Suppressor macrophage treated with lipopolysaccharide for 4 hours (primary cell): ENCODE data around the gene SCAI.
"Not testable (repeated sequence)": the region's sequence is repeated elsewhere in the genome, so short reads cannot be mapped to it uniquely, and the experiment has no call there.

Experiments used
- DNase-seq: peaks from one replicate; pipeline ENCODE4 v3.0.0-alpha.2; 2020

The SCAI gene

DNA sequence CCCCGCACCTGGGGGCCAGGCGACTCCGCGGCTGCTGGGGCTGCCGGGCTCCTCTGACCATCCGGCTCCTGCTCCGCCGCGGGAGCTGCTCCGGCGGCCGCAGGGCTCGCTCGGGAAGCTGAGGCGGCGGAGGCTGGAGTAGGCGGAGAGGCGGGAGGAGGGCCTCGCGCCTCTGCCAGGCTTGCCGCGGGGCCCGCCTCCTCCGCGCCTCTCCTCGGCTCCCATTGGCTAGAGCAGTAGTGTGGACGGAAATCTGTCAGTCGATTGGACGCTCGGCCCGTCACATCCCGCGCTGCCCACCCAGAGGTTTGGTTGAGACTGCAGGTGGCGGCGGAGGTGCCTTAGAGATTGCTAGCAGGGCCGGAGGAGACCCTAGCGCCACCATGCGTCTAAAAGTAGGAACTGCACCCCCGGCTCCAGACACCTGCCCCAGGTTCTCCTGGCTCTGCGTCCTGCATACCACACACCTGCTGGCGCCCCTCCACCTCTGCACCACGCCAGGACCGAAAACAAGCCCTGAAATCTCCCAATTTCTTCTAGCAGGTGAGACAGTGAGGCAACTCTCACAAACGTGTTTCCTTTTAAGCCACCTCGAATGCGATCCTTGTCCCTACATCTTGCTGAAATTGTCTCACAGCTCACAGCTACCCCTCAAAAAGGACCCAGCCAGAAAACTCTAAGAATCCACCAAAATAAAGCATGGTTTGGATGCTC is at the start of gene SCAI:
Gene SCAI, minus strand, starts transcription at position 152 of the 714 bp plus-strand sequence. Its CDS starts 91 bp downstream, at position 61.
- DNase-seq = peak; percentile 99

DNA sequence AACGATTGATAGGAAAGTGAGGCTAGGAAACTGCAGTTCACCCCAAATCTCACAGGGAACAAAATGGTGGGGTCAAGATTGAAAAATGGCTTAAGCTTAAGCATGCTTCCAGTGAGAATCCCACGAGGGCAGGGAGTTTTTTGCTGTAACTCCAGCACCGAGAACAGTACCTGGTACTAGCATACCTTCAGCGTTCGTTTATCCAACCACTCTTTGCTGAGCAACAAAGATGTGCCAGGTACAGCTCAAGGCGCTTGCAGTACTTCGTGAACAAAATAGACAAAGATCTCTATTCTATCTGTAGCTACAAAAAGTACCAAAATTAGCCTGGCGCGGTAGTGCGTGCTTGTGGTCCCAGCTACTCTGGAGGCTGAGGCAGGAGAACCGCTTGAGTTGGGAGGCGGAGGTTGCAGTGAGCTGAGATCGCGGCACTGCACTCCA is 47.1 kb upstream of the SCAI start:
- DNase-seq = no peak

GRCh38 chr9:125189361-125190289 is 46.3 kb upstream of the SCAI start, which contains the start of gene PPP6C:
TSS of gene PPP6C (minus strand) at chr9:125189803. CDS start at chr9:125189718, 85 bp downstream.
- peak; percentile 99 for DNase-seq

GRCh38 chr9:125189011-125189360 is 45.7 kb upstream of the SCAI start:
- peak; percentile 28 for DNase-seq

GRCh38 chr9:125183561-125183960 is 40.2 kb upstream of the SCAI start:
- no peak for DNase-seq

DNA sequence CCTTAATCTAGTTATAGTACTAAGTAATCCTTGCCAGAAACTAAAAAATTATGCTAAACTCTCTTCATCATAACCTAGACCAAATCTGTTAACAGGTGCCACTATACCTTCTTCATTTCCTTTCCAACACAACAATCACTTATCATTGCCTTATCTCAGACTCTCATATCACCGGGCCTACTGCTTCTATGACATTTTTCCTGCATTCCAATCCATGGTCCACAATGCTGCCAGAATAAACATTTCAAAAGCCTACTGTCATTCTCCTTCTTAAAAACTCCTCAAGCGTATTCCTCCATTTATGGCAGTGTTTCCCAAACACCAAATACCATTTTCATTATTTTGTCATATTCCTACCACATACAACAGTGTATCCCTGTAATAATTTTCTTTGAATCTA is 39.7 kb upstream of the SCAI start:
- no peak for DNase-seq

DNA sequence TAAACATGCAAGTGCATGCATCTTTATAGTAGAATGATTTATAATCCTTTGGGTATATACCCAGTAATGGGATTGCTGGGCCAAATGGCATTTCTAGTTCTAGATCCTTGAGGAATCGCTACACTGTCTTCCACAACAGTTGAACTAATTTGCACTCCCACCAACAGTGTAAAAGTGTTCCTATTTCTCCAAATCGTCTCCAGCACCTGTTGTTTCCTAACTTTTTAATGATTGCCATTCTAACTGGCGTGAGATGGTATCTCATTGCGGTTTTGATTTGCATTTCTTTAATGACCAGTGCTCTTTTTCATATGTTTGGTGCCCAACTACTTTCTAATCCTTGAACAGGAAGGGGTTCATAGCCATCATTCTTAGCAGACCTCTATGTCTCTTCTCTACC is 38.4 kb upstream of the SCAI start:
- DNase-seq = not testable (repeated sequence)

DNA sequence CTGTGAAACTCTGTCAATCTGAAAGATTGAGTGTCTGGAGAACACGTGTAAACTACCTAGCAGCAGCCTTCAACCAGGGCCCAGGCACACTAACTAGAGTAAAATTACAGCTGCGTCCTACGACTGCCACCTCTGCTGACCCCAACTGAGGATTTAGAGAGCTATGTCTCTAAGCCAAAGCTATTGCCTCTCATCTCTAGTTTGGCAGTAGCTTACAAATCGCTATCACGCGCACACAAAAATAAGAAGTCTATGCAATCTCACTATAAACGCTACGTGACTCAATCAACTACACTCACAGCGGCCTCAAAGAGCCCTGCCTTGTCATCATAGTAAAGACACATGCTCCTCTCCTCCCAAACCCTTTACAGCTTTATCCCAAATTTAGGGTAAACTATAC is 37.5 kb upstream of the SCAI start:
- no peak for DNase-seq

DNA sequence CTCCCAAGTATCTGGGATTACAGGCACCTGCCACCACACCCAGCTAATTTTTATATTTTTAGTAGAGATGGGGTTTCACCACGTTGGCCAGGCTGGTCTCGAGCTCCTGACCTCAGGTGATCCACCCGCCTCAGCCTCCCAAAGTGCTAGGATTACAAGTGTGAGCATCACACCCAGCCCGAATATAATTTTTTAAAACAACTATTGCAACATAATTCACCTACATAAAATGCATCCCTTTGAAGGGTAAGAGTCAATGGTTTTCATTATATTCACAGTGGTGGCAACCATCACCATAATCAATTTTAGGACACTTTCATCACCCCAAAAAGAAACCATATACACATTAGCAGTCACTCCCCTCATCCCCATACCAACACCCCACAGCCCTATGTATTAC is 36.4 kb upstream of the SCAI start:
- DNase-seq = not testable (repeated sequence)

DNA sequence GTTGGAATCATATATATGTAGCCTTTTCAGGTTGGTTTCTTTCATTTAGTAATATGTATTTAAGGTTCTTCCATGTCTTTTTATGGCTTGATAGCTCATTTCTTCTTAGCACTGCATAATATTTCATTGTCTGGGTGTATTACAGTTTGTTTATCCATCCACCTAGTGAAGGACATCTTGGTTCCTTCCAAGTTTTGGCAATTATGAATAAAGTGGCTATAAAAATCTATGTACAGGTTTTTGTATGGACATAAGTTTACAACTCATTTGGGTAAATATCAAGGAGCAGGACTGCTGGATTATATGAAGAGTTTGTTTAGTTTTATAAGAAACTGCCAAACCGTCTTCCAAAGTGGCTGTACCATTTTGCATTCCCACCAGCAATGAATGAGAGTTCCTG is 34.6 kb upstream of the SCAI start:
- no peak for DNase-seq

DNA sequence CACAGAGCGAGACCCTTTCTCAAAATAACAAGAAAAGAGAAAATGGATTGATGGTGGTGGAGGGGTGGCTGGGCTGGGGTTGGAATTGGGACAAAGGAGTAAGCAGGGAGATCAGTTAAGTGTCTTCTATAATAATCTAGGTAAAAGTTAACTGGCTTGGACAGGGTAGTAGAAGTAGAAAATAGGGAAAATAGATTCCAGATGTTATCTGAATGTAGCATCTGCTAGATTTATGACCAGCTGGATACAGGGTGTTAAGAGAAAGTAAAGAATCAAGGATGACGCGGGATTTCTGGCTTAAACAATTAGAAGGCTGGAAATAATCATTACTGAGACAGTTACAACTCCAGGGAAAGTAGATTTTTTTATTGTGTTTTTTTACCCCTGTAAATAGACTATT is 33.3 kb upstream of the SCAI start:
- no peak for DNase-seq

GRCh38 chr9:125172031-125172755 is 28.9 kb upstream of the SCAI start:
- peak; percentile 16 for DNase-seq

GRCh38 chr9:125169895-125170294 is 26.6 kb upstream of the SCAI start:
- no peak for DNase-seq

GRCh38 chr9:125166762-125167161 is 23.4 kb upstream of the SCAI start:
- no peak for DNase-seq

- not testable (repeated sequence) for DNase-seq
Observed at GRCh38 chr9:125162891-125163290, 19.6 kb upstream of the SCAI start.

DNA sequence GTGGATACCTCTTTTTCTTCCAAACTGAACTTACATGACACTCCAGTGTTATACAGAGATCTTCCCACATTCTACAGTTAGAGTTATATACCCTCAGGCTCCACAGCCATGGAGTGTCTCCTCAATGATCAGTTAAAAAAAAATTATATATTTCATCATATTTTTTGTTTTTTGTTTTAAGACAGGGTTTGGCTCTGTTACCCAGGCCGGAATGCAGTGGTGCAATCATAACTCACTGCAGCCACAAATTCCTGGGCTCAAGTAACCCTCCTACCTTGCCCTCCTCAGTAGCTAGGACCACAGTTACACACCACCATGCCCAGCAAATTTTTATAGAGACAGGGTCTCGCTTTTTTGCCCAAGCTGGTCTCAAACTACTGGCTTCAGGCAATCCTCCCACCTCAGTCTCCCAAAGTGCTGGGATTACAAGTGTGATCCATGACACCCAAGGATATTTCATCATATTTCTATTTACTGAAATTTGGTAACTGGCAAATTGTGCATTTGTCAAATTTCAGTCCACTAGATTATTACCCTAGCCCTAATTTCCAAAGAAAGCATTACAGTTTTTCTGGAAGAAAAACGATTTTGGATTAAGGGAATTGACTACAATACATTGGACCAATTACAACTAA is 18.1 kb upstream of the SCAI start:
- DNase-seq = no peak

DNA sequence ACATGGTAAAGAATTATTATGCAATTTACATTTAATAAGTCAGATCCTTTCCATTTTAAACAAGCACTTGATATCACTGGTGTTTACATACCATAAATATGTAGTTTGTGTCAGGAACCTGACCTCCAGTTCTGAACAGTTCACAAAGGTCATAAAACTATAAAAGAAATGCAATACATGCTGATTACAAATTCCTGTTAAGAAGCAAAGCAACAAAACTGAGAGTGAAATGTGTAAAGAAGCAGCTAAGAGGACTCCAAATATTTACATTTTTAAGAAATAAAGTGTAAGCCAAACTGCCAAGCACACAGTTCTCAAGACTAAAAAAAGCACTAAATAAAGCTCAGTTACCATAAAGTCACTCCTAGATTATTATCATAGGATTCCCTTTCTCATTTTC is 17.4 kb upstream of the SCAI start:
- DNase-seq = no peak

- DNase-seq = no peak
Observed at GRCh38 chr9:125156551-125156950, 13.2 kb upstream of the SCAI start.

GRCh38 chr9:125153712-125154367 is 10.5 kb upstream of the SCAI start:
- no peak for DNase-seq

DNA sequence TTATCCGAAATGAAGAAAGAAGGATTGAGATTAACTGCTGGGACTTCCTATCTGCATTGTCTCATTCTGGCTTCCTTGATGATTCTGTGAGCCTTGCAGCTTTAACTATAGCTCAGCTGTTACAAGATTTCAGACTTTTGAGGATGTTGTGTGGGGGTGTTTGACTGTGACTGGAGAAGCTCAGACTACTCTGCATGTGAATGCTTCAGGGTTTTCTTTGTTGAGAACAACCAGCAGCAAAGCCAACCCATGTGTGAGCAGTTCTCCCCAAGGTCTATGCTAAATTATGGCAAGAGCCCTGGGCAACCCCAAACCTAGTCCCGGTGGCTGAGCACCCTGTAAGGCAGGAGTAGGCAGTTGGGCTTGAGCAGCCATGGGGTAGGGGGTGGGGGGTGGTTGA is 8.4 kb upstream of the SCAI start:
- DNase-seq = no peak

- DNase-seq = no peak
Observed at GRCh38 chr9:125150349-125151245, 7.3 kb upstream of the SCAI start.
